HL-60 (cell line): ENCODE results near the gene PPP1R7.

Source experiments
- DNase-seq, 2 experiments: peaks; one replicate each; pipeline ENCODE4 v3.0.0-alpha.2; 2010 to 2020; ENCODE audit warnings: low read depth in 1 of 2, low spot score in 1 of 2
- H3K27ac ChIP-seq: fragments of 250-450 bp; sonication (Bioruptor Pico); replicated peaks from 2 replicates; pipeline ENCODE4 v1.5.1; 2020; ENCODE audit warnings: mild to moderate bottlenecking, moderate library complexity
- H3K27me3 ChIP-seq: fragments of 250-450 bp; sonication (Bioruptor Pico); 2 replicates; pipeline ENCODE4 v1.5.1; 2021; ENCODE audit warnings: mild to moderate bottlenecking, moderate library complexity; ENCODE audit not compliant: insufficient read depth, poor library complexity, severe bottlenecking
- H3K4me3 ChIP-seq: replicated peaks from 2 replicates; pipeline ENCODE4 v1.5.1; 2011; ENCODE audit warnings: mild to moderate bottlenecking, control low read depth, low read length; ENCODE audit not compliant: insufficient read depth
- CTCF ChIP-seq: IDR thresholded peaks from one replicate; pipeline ENCODE4 v1.5.1; 2011; ENCODE audit warnings: low read length, control low read depth, inconsistent platforms; ENCODE audit not compliant: insufficient read depth
- GABPA ChIP-seq: IDR thresholded peaks from 2 replicates; pipeline ENCODE4 v1.6.1; 2012; ENCODE audit warnings: low read depth
- POLR2AphosphoS5 ChIP-seq: IDR thresholded peaks from 2 replicates; pipeline ENCODE4 v1.6.1; 2012; ENCODE audit warnings: low read depth
- REST ChIP-seq: IDR thresholded peaks from 2 replicates; pipeline ENCODE4 v1.6.1; 2012; ENCODE audit warnings: low read depth; ENCODE audit not compliant: insufficient replicate concordance
- SPI1 ChIP-seq: IDR thresholded peaks from 2 replicates; pipeline ENCODE4 v1.6.1; 2012; ENCODE audit warnings: low read depth, mild to moderate bottlenecking, borderline replicate concordance

Gene PPP1R7

GRCh38 chr2:241224018-241224850, 74.0 kb downstream of the PPP1R7 start:
- H3K27me3 ChIP-seq = no peaks in the 10 kb centered on the region
- no peak for TF ChIP-seq REST
- no peak overlapping the region for H3K27ac ChIP-seq
- H3K4me3 ChIP-seq = no peak overlapping the region
- DNase-seq = no peak

- DNase-seq = no peak
- TF ChIP-seq POLR2AphosphoS5 (no peak), CTCF (no peak), SPI1 (no peak), GABPA (no peak), REST (no peak)
- H3K4me3 ChIP-seq = no peak overlapping the region
These were observed 74.7 kb downstream of the PPP1R7 start for GRCh38 chr2:241224851-241225438.

GRCh38 chr2:241225545-241225944, 75.3 kb downstream of the PPP1R7 start:
- DNase-seq = no peak
- TF ChIP-seq CTCF (no peak), GABPA (no peak), REST (no peak), POLR2AphosphoS5 (no peak), SPI1 (no peak)
- Histone ChIP-seq H3K4me3 (no peak overlapping the region), H3K27me3 (no peaks in the 10 kb centered on the region), H3K27ac (no peak overlapping the region)

More at GRCh38 chr2:241224851-241225438, 74.7 kb downstream of the PPP1R7 start:
- Histone ChIP-seq H3K27ac (no peak overlapping the region), H3K27me3 (no peaks in the 10 kb centered on the region)
